Measurements from ENCODE around the gene OR11A1. TPM values are rescaled to one million over a fixed set of nuclear protein-coding genes. Genes with fewer than 3 reads are reported as not detected.

Gene OR11A1
- polyA plus RNA-seq, 2 of the 4 experiments (the other 2 are of a cell fraction) = not detected

GRCh38 chr6:29502597-29502996 is 45.7 kb upstream of the OR11A1 start:
- no peak overlapping the region for H3K4me2 ChIP-seq
- CTCF ChIA-PET = interaction anchor here (0.6 kb wide), 1 partner anchor 32 kb away, joined by 3 read pairs; no protein-coding TSS in a partner anchor
- H3K4me3 ChIP-seq = no peak overlapping the region
- no peaks in the 10 kb centered on the region for H3K9me3 ChIP-seq
- FAIRE-seq (no peak), ATAC-seq (no peak), DNase-seq (ENCODE audit: low read depth in 1 of 2, low spot score in 1 of 2) (no peak)
- POLR2A ChIA-PET = no interaction called here
- WGBS (ENCODE audit: missing lambda C conversion rate) = 50% methylated on average over 5 of the region's 5 CpGs
- no peak for TF ChIP-seq SREBF2 (IDR thresholded peaks at IDR 0.05)
- TF ChIP-seq CBX8 (IDR thresholded peaks at IDR 0.05) = no peak
- no peak for TF ChIP-seq PHF8 (IDR thresholded peaks at IDR 0.05; ENCODE audit: borderline replicate concordance, low read depth)
- TF ChIP-seq, protein P1, sequence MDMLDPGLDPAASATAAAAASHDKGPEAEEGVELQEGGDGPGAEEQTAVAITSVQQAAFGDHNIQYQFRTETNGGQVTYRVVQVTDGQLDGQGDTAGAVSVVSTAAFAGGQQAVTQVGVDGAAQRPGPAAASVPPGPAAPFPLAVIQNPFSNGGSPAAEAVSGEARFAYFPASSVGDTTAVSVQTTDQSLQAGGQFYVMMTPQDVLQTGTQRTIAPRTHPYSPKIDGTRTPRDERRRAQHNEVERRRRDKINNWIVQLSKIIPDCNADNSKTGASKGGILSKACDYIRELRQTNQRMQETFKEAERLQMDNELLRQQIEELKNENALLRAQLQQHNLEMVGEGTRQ (IDR thresholded peaks at IDR 0.05) = no peak
- TF ChIP-seq JUN (IDR thresholded peaks at IDR 0.05) = no peak
- no peak for TF ChIP-seq HOXB5 (CRISPR knock-in tag; IDR thresholded peaks at IDR 0.05)
- TF ChIP-seq, protein P2, sequence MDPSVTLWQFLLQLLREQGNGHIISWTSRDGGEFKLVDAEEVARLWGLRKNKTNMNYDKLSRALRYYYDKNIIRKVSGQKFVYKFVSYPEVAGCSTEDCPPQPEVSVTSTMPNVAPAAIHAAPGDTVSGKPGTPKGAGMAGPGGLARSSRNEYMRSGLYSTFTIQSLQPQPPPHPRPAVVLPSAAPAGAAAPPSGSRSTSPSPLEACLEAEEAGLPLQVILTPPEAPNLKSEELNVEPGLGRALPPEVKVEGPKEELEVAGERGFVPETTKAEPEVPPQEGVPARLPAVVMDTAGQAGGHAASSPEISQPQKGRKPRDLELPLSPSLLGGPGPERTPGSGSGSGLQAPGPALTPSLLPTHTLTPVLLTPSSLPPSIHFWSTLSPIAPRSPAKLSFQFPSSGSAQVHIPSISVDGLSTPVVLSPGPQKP (IDR thresholded peaks at IDR 0.05; ENCODE audit: low read depth, low read length) = no peak
- TF ChIP-seq ZC3H11A (IDR thresholded peaks at IDR 0.05) = no peak
- no peak for TF ChIP-seq E2F6 (IDR thresholded peaks at IDR 0.05; ENCODE audit: borderline replicate concordance, low read depth)
- TF ChIP-seq TFCP2L1 (CRISPR knock-in tag; IDR thresholded peaks at IDR 0.05) = no peak
- no peak for TF ChIP-seq CTCF (IDR thresholded peaks at IDR 0.05)
- TF ChIP-seq, protein P3, sequence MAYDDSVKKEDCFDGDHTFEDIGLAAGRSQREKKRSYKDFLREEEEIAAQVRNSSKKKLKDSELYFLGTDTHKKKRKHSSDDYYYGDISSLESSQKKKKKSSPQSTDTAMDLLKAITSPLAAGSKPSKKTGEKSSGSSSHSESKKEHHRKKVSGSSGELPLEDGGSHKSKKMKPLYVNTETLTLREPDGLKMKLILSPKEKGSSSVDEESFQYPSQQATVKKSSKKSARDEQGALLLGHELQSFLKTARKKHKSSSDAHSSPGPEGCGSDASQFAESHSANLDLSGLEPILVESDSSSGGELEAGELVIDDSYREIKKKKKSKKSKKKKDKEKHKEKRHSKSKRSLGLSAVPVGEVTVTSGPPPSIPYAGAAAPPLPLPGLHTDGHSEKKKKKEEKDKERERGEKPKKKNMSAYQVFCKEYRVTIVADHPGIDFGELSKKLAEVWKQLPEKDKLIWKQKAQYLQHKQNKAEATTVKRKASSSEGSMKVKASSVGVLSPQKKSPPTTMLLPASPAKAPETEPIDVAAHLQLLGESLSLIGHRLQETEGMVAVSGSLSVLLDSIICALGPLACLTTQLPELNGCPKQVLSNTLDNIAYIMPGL (CRISPR knock-in tag; IDR thresholded peaks at IDR 0.05; ENCODE audit: borderline replicate concordance) = no peak
- TF ChIP-seq CEBPB (IDR thresholded peaks at IDR 0.05) = no peak
- TF ChIP-seq MYC (IDR thresholded peaks at IDR 0.05; ENCODE audit: borderline replicate concordance, low read length) = no peak
- TF ChIP-seq MAFK (IDR thresholded peaks at IDR 0.05; ENCODE audit: partially characterized antibody) = no peak
- no peak for TF ChIP-seq EHMT2 (IDR thresholded peaks at IDR 0.05; ENCODE audit: low read depth)
- TF ChIP-seq RCOR1 (IDR thresholded peaks at IDR 0.05; ENCODE audit: low read depth, low read length) = no peak
- H3K4me1 ChIP-seq = no peaks in the 10 kb centered on the region
- no peak overlapping the region for H3K27ac ChIP-seq

DNA sequence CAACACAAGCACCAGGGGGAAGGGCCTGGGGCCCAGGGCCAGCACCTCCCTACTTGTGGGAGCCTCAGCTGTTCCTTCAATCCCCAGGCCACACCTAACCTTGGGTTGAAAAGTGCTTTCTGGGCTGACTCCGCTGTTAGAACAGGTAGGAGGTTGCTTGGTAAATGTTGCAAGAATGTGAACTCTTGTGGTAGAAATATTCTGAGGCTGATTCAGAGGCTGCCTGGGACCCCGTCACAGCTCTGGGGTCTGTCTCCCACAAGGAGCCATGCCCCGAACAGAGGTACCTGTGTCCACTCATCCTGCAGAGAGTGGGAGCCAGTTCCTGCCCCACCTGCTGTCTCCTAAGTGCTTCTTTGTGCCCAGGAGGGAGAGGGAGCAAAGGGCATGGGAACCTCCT is 45.3 kb upstream of the OR11A1 start:
- ATAC-seq (no peak), FAIRE-seq (no peak), DNase-seq (ENCODE audit: low read depth in 1 of 2, low spot score in 1 of 2) (no peak)
- 10% methylated on average over 2 of the region's 3 CpGs for WGBS (ENCODE audit: missing lambda C conversion rate)
- ChIA-PET POLR2A (no interaction called here), CTCF (no interaction called here)
- no peaks in the 10 kb centered on the region for H3K4me1 ChIP-seq
- no peaks in the 10 kb centered on the region for H3K9me3 ChIP-seq
- no peak overlapping the region for H3K27ac ChIP-seq
- H3K4me3 ChIP-seq = no peak overlapping the region
- TF ChIP-seq EHF (CRISPR knock-in tag; IDR thresholded peaks at IDR 0.05) (no peak), TFCP2L1 (CRISPR knock-in tag; IDR thresholded peaks at IDR 0.05) (no peak), ZC3H11A (IDR thresholded peaks at IDR 0.05) (no peak), POLR2AphosphoS2 (conservative IDR thresholded peaks at IDR 0.05; ENCODE audit: low read length) (no peak), KDM1A (IDR thresholded peaks at IDR 0.05; ENCODE audit: low read depth) (no peak), E2F6 (IDR thresholded peaks at IDR 0.05; ENCODE audit: borderline replicate concordance, low read depth) (no peak), MAZ (IDR thresholded peaks at IDR 0.05; ENCODE audit: borderline replicate concordance, low read depth, low read length) (no peak), FOSB (CRISPR knock-in tag; IDR thresholded peaks at IDR 0.05) (no peak), JUNB (IDR thresholded peaks at IDR 0.05) (no peak), CBX2 (IDR thresholded peaks at IDR 0.05; ENCODE audit: borderline replicate concordance, low read depth) (no peak), POLR2A (IDR thresholded peaks at IDR 0.05; ENCODE audit: low read length) (no peak), BHLHE40 (IDR thresholded peaks at IDR 0.05; ENCODE audit: low read depth, low read length) (no peak), RARB (CRISPR knock-in tag; IDR thresholded peaks at IDR 0.05) (no peak), MAFK (IDR thresholded peaks at IDR 0.05; ENCODE audit: partially characterized antibody) (no peak)
- TF ChIP-seq, protein P1 (IDR thresholded peaks at IDR 0.05) = no peak
- TF ChIP-seq, protein P3 (CRISPR knock-in tag; IDR thresholded peaks at IDR 0.05; ENCODE audit: borderline replicate concordance) = no peak
- TF ChIP-seq, protein P4, sequence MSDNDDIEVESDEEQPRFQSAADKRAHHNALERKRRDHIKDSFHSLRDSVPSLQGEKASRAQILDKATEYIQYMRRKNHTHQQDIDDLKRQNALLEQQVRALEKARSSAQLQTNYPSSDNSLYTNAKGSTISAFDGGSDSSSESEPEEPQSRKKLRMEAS (IDR thresholded peaks at IDR 0.05) = no peak
- no peak overlapping the region for H3K4me2 ChIP-seq
